ENCODE results near the gene STRADB. TPM values are rescaled to one million over a fixed set of nuclear protein-coding genes. Genes with fewer than 3 reads are reported as not detected.

STRADB gene
- total RNA-seq, 1 donor from 2014 or later: 44.4 TPM

DNA sequence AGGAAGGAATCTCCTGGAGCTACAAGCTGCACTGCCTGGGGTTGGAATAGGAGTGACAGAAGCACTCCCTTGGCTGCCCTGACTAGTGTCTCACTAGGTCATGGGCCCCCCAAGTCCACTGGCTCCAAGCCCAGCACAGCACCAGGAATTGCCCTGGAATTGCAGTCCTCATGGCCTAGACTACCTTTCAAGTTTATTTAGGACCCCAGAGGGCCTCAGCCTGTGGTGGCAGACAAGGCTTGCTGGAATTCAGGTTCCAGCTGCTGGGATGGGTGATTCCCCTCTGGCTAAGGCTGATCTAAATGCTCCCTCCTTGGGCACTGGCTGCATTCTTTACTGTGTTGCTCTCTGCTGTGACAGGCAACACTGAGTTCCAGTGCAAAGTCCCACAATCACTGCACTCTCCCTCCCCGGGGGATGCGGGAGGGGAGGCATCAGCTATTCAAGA lies 14.0 kb downstream of the STRADB start:
- Mint-ChIP-seq H3K27me3 (ENCODE audit: low read depth) (no peaks in the 10 kb centered on the region), H3K4me1 (peaks cover 6% of the 10 kb centered on the region), H3K9me3 (peaks cover 26% of the 10 kb centered on the region), H3K4me3 (no peak overlapping the region), H3K36me3 (peaks cover 56% of the 10 kb centered on the region), H3K27ac (peak overlapping the region; percentile 73)
- TF ChIP-seq, protein P1, sequence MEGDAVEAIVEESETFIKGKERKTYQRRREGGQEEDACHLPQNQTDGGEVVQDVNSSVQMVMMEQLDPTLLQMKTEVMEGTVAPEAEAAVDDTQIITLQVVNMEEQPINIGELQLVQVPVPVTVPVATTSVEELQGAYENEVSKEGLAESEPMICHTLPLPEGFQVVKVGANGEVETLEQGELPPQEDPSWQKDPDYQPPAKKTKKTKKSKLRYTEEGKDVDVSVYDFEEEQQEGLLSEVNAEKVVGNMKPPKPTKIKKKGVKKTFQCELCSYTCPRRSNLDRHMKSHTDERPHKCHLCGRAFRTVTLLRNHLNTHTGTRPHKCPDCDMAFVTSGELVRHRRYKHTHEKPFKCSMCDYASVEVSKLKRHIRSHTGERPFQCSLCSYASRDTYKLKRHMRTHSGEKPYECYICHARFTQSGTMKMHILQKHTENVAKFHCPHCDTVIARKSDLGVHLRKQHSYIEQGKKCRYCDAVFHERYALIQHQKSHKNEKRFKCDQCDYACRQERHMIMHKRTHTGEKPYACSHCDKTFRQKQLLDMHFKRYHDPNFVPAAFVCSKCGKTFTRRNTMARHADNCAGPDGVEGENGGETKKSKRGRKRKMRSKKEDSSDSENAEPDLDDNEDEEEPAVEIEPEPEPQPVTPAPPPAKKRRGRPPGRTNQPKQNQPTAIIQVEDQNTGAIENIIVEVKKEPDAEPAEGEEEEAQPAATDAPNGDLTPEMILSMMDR (IDR thresholded peaks at IDR 0.05; ENCODE audit: unreplicated experiment): no peak
- DNase-seq (ENCODE audit: low spot score in 2 of 2, unreplicated experiment in 2 of 2): no peak

GRCh38 chr2:201466050-201466675 lies 14.6 kb downstream of the STRADB start:
- peak overlapping the region; percentile 73 for H3K27ac Mint-ChIP-seq
- no peak overlapping the region for H3K4me3 Mint-ChIP-seq
- peaks cover 22% of the 10 kb centered on the region for H3K9me3 Mint-ChIP-seq
- H3K36me3 Mint-ChIP-seq: peaks cover 57% of the 10 kb centered on the region
- no peak for DNase-seq (ENCODE audit: low spot score in 2 of 2, unreplicated experiment in 2 of 2)
- TF ChIP-seq, protein P1 (IDR thresholded peaks at IDR 0.05; ENCODE audit: unreplicated experiment): no peak
- H3K27me3 Mint-ChIP-seq (ENCODE audit: low read depth): no peaks in the 10 kb centered on the region
- peaks cover 6% of the 10 kb centered on the region for H3K4me1 Mint-ChIP-seq

- Mint-ChIP-seq H3K27me3 (ENCODE audit: low read depth) (no peaks in the 10 kb centered on the region), H3K4me3 (no peak overlapping the region), H3K4me1 (peaks cover 8% of the 10 kb centered on the region), H3K9me3 (peaks cover 9% of the 10 kb centered on the region), H3K27ac (no peak overlapping the region), H3K36me3 (peaks cover 46% of the 10 kb centered on the region)
- TF ChIP-seq, protein P1 (IDR thresholded peaks at IDR 0.05; ENCODE audit: unreplicated experiment): no peak
- DNase-seq (ENCODE audit: low spot score in 2 of 2, unreplicated experiment in 2 of 2): no peak
Observed at GRCh38 chr2:201467666-201468065, 16.1 kb downstream of the STRADB start.

- Mint-ChIP-seq H3K27me3 (ENCODE audit: low read depth) (no peaks in the 10 kb centered on the region), H3K27ac (no peak overlapping the region), H3K36me3 (peaks cover 51% of the 10 kb centered on the region), H3K4me1 (peaks cover 4% of the 10 kb centered on the region), H3K9me3 (no peaks in the 10 kb centered on the region), H3K4me3 (no peak overlapping the region)
- TF ChIP-seq, protein P1 (IDR thresholded peaks at IDR 0.05; ENCODE audit: unreplicated experiment): no peak
- DNase-seq (ENCODE audit: low spot score in 2 of 2, unreplicated experiment in 2 of 2): no peak
Observed at GRCh38 chr2:201470821-201471731, 19.5 kb downstream of the STRADB start.

- Mint-ChIP-seq H3K27ac (no peak overlapping the region), H3K4me3 (no peak overlapping the region), H3K4me1 (peaks cover 2% of the 10 kb centered on the region), H3K27me3 (ENCODE audit: low read depth) (no peaks in the 10 kb centered on the region), H3K36me3 (peaks cover 51% of the 10 kb centered on the region), H3K9me3 (no peaks in the 10 kb centered on the region)
- TF ChIP-seq, protein P1 (IDR thresholded peaks at IDR 0.05; ENCODE audit: unreplicated experiment): no peak
- no peak for DNase-seq (ENCODE audit: low spot score in 2 of 2, unreplicated experiment in 2 of 2)
Observed at GRCh38 chr2:201471732-201472393, 20.3 kb downstream of the STRADB start.
